Measurements from ENCODE around the gene ALKAL2.

Gene ALKAL2

DNA sequence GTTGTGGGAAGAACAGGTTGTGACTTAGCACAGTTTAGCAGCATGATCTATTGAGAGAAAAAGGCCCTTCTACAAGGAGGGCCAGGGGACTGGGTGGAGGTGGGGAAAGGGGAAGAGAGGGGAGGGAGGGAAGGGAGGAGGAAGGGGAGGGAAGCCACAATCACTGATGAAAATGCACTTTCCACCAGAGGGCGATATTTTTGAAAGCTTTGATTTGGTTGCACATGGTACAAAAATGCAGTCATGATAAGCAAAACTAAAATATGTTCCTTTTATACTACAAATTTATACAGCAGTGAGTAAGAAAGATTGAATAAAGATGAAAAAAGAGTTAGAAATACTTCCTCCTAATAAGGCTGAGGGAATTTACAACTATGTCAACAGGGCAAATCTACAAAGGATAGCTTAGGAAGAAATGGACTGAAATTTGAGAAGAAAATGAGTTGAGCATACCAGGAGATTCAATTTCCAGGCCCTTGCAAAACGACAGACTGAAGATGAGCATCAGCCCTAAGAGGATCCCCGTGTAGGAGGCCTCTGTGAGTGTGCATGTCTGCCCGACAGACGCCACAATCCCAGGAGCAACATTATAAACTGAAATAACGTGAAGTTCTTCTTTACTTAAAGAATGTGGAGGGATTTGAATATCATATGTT lies 41.3 kb downstream of the ALKAL2 start:
- DNase-seq (ENCODE audit: low read depth, low spot score) = peak; percentile 15

- no peak for DNase-seq (ENCODE audit: low read depth, low spot score)
Measured at GRCh38 chr2:244547-244946, 43.3 kb downstream of the ALKAL2 start.

DNA sequence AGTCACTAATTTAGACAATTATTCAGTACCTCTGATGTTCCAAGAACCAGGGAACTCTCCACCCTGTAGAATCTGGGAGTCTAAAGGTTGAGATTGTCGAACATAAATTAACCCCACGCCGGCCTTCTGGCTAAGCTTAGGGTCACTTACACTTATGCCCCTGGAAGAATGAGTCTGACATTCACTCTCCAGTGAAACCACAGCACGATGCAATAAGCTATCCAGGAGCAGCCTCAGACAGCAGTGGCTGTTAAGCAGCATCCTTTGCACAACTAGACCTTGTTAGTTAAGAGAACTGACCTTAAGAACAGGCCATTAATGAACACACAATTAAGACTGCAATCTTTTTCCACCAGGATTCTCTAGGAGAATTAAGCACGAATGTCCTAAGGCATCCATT lies 49.0 kb downstream of the ALKAL2 start:
- DNase-seq (ENCODE audit: low read depth, low spot score) = no peak

- no peak for DNase-seq (ENCODE audit: low read depth, low spot score)
Measured at GRCh38 chr2:238431-238830, 49.5 kb downstream of the ALKAL2 start.

DNA sequence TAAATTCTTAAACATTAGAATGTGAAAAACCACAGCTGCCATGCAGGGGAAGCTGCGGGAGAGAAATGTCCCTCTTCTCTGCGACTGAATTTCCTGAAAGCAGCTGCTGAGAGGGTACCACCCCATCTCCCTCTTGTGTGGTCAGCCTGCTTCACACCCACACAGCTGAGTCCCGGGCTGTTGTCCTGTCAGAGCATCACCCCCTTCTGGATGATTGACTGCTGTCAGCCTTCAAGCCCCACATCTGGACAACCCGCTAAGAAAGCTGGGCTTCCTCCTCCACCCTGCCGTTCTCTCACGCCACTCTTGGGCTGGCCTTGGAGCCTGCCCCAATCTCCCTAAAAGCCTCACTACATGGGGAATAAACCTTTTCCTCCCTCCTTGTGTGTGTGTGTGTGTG lies 50.0 kb downstream of the ALKAL2 start:
- DNase-seq (ENCODE audit: low read depth, low spot score) = no peak

DNA sequence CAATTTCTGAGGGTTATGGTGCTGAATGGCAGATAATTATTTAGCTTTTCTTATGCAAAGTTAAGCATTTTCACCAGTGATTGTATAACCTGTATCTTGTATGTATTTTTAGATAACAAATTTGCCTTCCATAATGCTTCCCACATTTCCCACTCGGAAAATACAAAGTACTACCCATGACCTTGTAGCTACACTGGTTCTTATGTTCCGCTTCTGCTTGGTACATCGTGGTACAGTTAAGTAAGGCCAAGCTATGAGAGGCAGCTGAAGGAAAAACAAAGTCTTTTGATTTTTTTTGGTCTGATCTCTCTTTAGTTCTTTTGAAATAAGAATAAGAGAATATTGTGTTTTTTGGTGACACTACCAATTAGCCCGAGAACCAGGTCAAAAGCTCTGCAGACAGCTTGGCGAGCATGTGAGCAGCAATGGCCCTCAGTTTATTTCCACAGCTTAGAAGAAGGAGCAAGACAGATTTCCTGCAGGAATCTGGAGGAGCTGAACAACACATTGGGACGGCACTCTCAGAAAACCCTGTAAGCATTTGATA lies 50.8 kb downstream of the ALKAL2 start:
- DNase-seq (ENCODE audit: low read depth, low spot score) = no peak

DNA sequence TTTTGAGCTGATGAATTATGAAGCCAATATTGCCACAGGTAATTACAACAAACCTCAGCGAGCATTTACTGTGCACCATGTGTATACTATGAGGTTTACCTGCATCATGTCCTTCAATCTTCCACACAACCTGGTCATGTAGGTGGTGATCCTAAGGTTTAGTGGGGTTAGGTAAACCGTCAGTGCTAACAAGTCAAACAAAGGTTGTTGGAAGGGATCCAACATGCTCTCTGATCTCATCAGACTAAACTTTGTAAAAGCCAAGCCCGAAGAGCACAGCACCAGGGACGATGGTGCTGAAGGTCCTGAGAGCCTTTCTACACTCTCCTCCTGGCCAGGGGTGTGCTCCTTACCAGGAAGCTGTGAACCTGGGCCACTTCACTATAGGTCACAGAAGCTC lies 53.5 kb downstream of the ALKAL2 start:
- no peak for DNase-seq (ENCODE audit: low read depth, low spot score)

DNA sequence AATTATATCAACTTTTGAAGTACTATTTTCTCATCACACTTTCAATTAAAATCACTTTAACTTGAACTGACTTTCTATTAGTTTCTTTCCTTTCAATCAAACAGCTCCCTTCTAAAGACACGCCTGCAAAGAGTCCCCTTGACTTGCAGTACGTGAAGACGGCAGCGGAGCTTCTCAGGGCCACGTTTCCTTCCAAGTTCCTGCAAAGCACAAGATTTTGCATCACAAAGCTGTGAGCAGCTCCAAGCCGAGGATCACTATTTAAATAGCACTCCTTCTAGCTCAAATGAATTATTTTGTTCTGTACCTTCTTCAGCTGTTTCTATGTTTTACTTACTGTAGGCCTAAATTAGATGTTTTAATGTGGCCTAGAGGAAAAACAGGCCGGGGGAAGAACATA lies 54.9 kb downstream of the ALKAL2 start:
- DNase-seq (ENCODE audit: low read depth, low spot score) = no peak

DNA sequence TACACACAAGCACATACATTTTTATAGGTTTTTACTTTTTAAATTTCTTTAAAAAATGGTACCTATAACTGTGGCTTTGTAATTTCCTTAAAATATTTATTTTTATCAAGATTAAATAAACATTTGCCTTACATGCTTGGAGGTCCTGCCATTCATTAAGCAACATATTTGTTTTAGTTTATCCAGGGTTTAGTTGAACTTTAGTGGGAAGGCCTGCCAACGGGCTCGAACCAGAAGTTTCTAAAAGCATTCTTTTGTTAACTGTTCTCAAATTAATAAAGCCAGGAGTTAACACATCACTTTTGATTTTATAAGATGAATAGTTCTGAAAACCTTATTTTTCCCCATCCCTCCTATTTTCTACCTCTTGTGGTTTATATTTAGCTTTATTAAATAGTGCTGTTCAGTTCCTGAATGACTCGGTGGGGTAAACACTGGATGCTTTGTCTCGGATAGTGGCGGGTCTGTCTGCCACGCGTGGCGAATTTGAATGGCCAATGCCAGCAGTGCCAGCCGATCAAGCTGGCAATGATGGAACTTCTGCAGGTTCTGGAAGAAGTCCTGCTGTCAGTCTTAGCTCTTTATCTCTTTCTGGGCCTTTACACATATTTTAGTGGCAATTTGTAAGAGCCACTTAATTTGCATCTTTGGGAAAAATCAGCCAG lies 56.2 kb downstream of the ALKAL2 start:
- DNase-seq (ENCODE audit: low read depth, low spot score) = no peak
